SK-N-MC (cell line): ENCODE data around the gene FAM187B.

Experiments used
- EZH2 ChIP-seq: fragments of 200-600 bp; sonication (generic); IDR thresholded peaks from one replicate; pipeline ENCODE4 v1.6.1; 2017; ENCODE audit warnings: antibody characterized with exemption
- POLR2AphosphoS5 ChIP-seq: IDR thresholded peaks from 2 replicates; pipeline ENCODE4 v1.6.1; 2012; ENCODE audit warnings: mild to moderate bottlenecking, low read depth, low read length, borderline replicate concordance

DNA sequence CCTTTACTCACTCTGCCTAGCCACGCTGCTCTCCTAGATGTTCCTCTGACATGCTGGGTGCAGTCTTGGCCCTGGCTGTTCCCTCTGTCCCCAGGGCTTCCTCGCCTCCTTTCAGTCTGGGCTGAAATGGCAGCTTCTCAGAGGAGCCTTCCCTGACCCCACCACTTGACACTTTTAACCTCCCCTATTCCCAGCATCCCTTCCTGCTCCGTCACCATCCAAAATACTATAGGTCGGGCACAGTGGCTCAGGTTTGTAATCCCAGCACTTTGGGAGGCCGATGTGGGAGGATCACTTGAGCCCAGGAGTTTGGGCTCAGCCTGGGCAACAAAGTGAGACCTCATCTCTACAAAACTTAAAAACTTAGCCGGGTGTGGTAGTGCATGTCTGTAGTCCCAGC lies 2.6 kb downstream of the FAM187B start:
- no peak for TF ChIP-seq EZH2
- no peak for TF ChIP-seq POLR2AphosphoS5
